GM18526 (cell line): ENCODE measurements around the gene HIVEP1.

Source experiments
- POLR2A ChIP-seq: IDR thresholded peaks from 3 replicates; pipeline ENCODE4 v1.6.1; 2011; ENCODE audit not compliant: insufficient read length; ENCODE audit errors: extremely low read depth

HIVEP1 gene

GRCh38 chr6:12101048-12101447, 88.9 kb downstream of the HIVEP1 start:
- no peak for TF ChIP-seq POLR2A

DNA sequence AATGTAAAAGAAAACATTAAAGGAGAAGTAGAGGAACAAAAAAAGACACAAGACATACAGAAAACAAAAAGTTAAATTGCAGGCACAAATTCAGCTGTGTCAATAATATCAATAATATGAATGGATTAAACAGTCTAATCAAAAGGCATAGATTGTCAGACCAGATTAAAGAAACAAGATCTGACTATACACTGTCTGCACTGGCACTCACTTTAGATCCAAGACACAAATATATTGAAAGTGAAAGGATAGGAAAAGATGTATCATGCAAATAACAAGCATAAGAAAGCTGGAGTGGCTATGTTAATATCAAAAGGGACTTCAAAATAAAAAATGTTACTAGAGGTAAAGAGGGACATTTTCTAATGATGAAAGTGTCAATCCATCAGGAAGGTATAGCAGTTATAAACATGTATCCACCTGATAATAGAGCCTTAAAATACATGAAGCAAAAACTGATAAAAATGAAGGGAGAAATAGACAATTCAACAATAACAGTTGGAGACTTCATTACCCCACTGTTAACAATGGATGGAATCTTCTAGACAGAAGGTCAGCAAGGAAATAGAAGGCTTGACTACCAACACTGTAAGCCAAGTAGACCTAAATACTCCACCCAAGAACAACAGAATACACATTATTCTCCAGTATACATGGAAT, 89.7 kb downstream of the HIVEP1 start:
- TF ChIP-seq POLR2A = no peak

GRCh38 chr6:12102350-12102749, 90.2 kb downstream of the HIVEP1 start:
- no peak for TF ChIP-seq POLR2A

DNA sequence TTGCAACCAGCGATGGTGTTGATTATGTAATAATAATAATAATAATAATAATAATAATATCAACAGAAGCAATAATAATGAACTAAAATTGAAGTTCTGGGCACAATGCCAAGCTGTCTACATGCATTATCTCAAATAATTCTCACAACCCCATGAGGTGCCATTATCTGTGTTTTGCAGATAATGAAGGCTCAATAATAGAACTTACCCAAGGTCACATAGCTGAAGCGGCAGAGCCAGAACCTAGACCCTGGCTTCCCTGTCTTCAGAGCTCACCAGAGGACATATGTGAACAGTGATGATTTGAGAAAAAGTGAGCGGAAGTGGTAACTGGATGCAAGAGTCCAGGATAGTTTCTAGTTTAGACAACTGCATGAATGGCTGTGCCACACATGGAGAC, 91.0 kb downstream of the HIVEP1 start:
- TF ChIP-seq POLR2A = no peak

GRCh38 chr6:12105271-12105670, 93.2 kb downstream of the HIVEP1 start:
- no peak for TF ChIP-seq POLR2A

DNA sequence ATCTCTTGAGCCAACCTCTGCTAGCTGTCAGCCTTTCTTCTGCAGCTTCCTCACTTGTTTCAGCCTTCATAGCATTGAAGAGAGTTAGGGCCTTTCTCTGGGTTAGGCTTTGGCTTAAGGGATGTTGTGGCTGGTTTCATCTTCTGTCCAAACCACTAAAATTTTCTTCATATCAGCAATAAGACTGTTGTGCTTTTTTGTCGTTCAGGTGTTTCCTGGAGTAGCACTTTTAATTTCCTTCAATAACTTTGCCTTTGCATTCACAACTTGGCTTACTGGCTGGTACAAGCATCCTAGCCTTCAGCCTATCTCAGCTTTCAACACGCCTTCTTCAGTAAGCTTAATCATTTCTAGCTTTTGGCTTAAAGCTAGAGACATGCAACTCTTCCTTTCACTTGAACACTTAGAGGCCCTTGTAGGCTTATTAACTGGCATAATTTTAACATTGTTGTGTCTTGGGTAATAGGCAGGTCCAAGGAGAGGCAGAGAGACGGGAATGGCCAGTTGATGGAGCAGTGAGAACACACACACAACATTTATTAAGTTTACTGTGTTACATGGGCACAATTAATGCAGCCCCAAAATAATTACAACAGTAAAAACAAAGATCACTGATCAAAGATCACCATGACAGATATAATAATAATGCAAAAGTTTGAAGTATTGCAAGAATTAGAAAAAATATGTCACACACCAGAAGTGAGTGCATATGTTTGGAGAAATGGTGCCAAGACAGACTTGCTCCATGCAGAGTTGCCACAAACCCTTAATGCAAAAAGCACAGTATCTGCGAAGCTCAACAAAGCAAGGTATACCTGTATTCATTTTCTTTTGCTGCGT, 98.6 kb downstream of the HIVEP1 start:
- no peak for TF ChIP-seq POLR2A

GRCh38 chr6:12111363-12111670, 99.2 kb downstream of the HIVEP1 start:
- TF ChIP-seq POLR2A = no peak

GRCh38 chr6:12112540-12113189, 100.6 kb downstream of the HIVEP1 start:
- no peak for TF ChIP-seq POLR2A

- no peak for TF ChIP-seq POLR2A
Observed at GRCh38 chr6:12113190-12113577, 101.1 kb downstream of the HIVEP1 start.

DNA sequence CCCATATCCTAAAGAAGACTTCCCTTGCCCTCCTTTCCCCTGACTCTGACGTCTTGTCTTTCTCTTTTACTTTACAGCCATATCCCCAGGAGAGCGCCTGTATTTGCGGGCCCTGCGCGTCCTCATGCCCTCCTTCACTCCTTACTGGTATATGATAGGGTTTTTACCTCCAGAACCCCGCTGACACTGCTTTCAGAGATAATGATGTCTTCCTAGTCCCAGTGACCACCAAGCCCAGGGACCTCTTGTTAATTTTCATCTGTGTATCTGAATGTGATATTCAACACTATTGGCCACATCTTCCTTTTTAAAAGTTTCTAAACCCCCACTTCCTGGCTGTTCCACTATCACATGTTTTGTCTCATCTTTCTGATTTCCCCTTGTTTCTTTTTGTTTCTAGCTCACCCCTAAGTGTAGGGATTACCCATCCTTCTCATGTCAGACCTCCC, 102.0 kb downstream of the HIVEP1 start:
- no peak for TF ChIP-seq POLR2A

GRCh38 chr6:12115001-12115400, 102.9 kb downstream of the HIVEP1 start:
- no peak for TF ChIP-seq POLR2A

- TF ChIP-seq POLR2A = no peak
Observed at GRCh38 chr6:12115492-12115891, 103.4 kb downstream of the HIVEP1 start.

- peak; percentile 20 for TF ChIP-seq POLR2A
Observed at GRCh38 chr6:12116264-12116800, 104.2 kb downstream of the HIVEP1 start.

- TF ChIP-seq POLR2A = no peak
Observed at GRCh38 chr6:12116978-12117377, 104.9 kb downstream of the HIVEP1 start.

DNA sequence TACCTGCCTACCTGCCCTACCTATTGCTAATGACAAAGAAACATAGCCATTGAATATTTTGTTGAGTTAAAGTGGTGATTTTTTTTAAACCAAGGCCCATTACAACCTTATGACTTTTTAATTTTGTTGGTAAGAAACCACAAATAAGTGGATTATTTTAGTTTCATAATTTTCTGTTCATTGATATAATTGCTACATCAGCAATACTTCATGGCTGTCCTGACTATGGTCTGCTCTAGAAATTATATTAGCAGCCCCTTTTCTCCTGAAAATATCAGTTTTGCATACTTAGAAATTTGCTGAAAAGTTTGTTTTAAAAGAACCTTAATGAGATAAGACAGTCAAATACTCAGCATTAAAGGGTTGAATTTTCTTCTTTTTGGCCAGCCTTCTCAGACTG, 106.5 kb downstream of the HIVEP1 start:
- TF ChIP-seq POLR2A = no peak

GRCh38 chr6:12119085-12119588, 107.0 kb downstream of the HIVEP1 start:
- no peak for TF ChIP-seq POLR2A

- no peak for TF ChIP-seq POLR2A
Observed at GRCh38 chr6:12125396-12125795, 113.3 kb downstream of the HIVEP1 start.
